Activated CD8-positive, alpha-beta memory T cell treated with anti-CD3 and anti-CD28 coated beads for 24 hours (primary cell): ENCODE data around the gene SANBR.
"Not testable (repeated sequence)": the region's sequence is repeated elsewhere in the genome, so short reads cannot be mapped to it uniquely, and the experiment has no call there.

Experiments used
- DNase-seq: peaks from one replicate; pipeline ENCODE4 v3.0.0-alpha.2; 2020

Gene SANBR

GRCh38 chr2:61065714-61066709, at the start of gene SANBR:
TSS of gene SANBR (plus strand) at chr2:61065871. CDS start at chr2:61070351, 4,480 bp downstream.
- DNase-seq, result peak; percentile 91

GRCh38 chr2:61015976-61016375, 49.7 kb upstream of the SANBR start:
- no peak for DNase-seq

- DNase-seq, result no peak
Measured at GRCh38 chr2:61016392-61017002, 49.2 kb upstream of the SANBR start.

- DNase-seq, result peak; percentile 92
Measured at GRCh38 chr2:61017003-61017555, 48.6 kb upstream of the SANBR start.

GRCh38 chr2:61017556-61018317, 47.9 kb upstream of the SANBR start, which contains the start of the genes PEX13 and PUS10:
TSS of gene PEX13 (plus strand) at chr2:61017720. CDS start at chr2:61017760, 40 bp downstream.
TSS of gene PUS10 (minus strand) at chr2:61018255. CDS start at chr2:61011890, 6,365 bp downstream.
- DNase-seq, result peak; percentile 90

- DNase-seq, result no peak
Measured at GRCh38 chr2:61018318-61018755, 47.3 kb upstream of the SANBR start.

GRCh38 chr2:61018798-61019197, 46.9 kb upstream of the SANBR start:
- DNase-seq, result no peak

GRCh38 chr2:61021228-61021660, 44.4 kb upstream of the SANBR start:
- DNase-seq, result no peak

- DNase-seq, result no peak
Measured at GRCh38 chr2:61023670-61024069, 42.0 kb upstream of the SANBR start.

GRCh38 chr2:61029533-61029932, 36.1 kb upstream of the SANBR start:
- no peak for DNase-seq

GRCh38 chr2:61034592-61034991, 31.1 kb upstream of the SANBR start:
- not testable (repeated sequence) for DNase-seq

GRCh38 chr2:61036643-61037042, 29.0 kb upstream of the SANBR start:
- DNase-seq, result not testable (repeated sequence)

GRCh38 chr2:61042807-61043206, 22.9 kb upstream of the SANBR start:
- no peak for DNase-seq

- DNase-seq, result no peak
Measured at GRCh38 chr2:61044636-61045035, 21.0 kb upstream of the SANBR start.

- no peak for DNase-seq
Measured at GRCh38 chr2:61045226-61045625, 20.4 kb upstream of the SANBR start.

GRCh38 chr2:61045999-61046398, 19.7 kb upstream of the SANBR start:
- no peak for DNase-seq

- no peak for DNase-seq
Measured at GRCh38 chr2:61055557-61055956, 10.1 kb upstream of the SANBR start.

- no peak for DNase-seq
Measured at GRCh38 chr2:61057562-61057961, 8.1 kb upstream of the SANBR start.

GRCh38 chr2:61059382-61059781, 6.3 kb upstream of the SANBR start:
- DNase-seq, result no peak

- no peak for DNase-seq
Measured at GRCh38 chr2:61074100-61074499, 8.4 kb downstream of the SANBR start.

GRCh38 chr2:61085883-61086282, 20.2 kb downstream of the SANBR start:
- DNase-seq, result no peak

- no peak for DNase-seq
Measured at GRCh38 chr2:61089797-61090196, 24.1 kb downstream of the SANBR start.
